NCI-H1930 (cell line): Measurements from ENCODE around the gene PLXDC2.

Experiments used
- DNase-seq, 2 experiments: peaks; one replicate each; lab custom pipeline; 2025; lab: John Stamatoyannopoulos, UW

Gene PLXDC2

GRCh38 chr10:20110125-20111100 lies 294.2 kb downstream of the PLXDC2 start:
- DNase-seq, result no peak

DNA sequence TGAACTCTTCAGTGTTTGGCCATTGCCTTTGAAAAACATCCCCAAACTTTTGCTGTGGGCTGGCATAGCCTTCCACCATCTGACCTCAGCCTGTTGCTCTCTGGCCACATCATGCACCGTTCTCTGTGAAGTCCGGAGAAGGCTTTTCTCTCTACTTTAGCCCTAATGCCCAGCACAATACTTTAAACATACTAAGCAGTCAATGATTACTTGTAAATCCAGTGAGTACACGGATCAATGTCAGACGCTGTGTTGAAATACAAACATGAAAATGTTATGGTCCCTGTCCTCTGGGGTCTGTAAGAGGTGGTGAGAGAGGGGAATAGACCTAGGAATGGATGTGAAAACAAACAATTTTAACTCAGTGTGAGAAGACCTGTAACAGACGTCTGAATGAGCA lies 297.9 kb downstream of the PLXDC2 start:
- DNase-seq, result no peak

DNA sequence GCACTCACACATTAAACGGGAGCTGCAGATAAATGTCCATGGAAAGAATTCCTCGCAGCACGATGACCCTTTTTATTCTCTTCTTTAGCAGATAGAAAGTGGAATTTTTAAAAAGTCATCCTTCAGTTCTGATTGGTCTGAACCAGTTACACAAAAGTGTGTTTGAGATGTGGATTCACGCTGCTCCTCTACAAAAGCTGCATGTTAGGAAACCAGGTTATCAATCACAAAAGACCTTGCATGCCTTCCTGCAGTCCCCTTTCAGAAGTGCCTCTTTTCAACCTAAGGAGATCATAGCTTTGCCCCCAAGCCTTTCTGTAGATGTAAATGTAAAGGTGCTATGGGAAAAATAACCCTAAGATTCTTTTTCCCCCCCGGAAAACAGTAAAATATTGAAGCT lies 299.7 kb downstream of the PLXDC2 start:
- no peak for DNase-seq

GRCh38 chr10:20117471-20117870 lies 301.2 kb downstream of the PLXDC2 start:
- no peak for DNase-seq

DNA sequence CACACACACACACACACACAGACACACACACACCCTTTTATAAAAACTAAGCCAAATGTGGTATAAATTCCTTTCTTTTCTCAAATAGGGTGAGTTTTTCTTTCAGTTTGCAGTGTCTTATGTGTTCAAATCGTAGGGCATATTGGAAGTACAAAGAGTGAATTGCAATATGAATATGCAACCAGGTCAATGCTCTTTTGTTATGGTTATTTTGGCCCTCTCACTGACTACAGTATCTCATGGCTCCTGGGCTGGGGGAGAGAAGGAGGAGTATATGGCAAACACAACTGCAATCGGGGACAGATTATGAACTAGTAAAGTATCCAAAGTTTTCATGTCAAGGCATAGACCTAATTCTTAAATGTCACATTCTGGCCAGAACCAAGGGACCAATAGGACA lies 301.9 kb downstream of the PLXDC2 start:
- DNase-seq, result no peak

DNA sequence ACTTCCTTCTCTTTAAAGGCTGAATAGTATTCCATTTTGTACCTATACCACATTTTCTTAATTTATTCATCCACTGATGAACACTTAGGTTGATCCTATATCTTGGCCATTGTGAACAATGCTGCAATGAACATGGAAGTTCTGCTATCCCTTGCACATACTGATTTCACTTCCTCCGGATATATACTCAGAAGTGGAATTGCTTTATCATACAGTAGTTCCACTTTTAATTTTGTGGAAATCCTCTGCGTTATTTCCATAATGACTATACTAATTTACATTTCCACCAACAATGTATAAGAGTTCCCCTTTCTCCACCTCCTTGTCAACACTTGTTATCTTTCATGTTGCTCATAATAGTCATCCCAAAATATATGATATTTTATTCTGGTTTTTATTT lies 312.6 kb downstream of the PLXDC2 start:
- DNase-seq, result no peak

DNA sequence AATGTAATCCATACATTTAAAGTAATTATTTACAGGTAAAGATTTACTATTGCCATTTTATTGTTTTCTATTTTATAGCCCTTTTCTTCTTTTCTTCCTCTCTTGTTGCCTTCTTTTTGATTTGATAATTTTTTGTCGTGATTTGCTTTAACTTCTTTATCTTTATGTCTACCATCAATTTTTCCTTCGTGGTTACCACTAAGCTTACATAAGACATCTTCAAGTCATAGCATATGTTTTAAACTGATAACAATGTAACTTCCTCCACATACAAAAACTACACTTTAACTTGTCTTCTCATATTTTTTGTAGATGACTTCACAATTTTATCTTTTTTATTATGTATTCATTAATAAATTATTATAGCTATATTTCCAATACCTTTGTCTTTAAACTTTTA lies 316.6 kb downstream of the PLXDC2 start:
- no peak for DNase-seq

DNA sequence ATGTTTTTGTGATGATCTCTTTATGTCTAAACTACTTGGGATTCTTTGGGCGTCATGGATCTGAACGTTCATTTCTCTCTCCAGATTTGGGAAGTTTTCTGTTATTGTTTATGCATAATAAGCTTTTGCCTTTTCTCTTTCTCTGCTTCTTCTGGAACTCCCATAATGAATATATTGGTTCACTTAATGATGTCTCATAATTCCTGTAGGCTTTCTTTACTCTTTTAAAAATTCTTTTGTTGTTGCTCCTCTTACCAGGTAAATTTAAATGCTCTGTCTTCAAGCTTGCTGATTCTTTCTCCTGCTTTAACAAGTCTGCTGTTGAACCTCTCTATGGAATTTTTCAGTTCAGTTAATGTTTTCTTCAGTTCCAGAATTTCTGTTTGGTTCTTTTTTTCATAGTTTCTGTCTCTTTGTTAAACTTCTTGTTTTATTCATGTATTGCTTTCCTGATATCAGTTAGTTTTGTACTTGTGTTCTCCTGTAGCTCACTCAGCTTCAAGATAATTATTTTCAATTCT lies 317.5 kb downstream of the PLXDC2 start:
- no peak for DNase-seq

GRCh38 chr10:20142311-20142710 lies 326.1 kb downstream of the PLXDC2 start:
- DNase-seq, result no peak

DNA sequence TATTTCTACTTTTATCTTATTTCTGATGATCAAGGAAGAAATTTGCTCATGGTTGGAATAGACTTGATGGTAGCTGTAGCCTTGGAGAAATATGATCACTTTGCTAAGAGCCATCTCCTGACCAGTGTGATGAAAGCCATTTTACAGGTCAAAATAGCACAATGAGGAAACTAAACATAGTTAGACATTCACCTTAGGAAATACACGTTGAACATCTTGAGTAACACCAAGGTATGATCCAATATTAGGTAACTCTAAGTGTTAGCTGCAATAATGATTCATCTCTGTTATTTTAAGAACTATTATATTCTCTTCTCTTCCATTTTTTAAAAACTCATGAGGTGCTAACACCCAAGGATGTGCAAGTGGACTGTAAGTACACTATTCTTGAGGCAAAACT lies 328.0 kb downstream of the PLXDC2 start:
- no peak for DNase-seq

DNA sequence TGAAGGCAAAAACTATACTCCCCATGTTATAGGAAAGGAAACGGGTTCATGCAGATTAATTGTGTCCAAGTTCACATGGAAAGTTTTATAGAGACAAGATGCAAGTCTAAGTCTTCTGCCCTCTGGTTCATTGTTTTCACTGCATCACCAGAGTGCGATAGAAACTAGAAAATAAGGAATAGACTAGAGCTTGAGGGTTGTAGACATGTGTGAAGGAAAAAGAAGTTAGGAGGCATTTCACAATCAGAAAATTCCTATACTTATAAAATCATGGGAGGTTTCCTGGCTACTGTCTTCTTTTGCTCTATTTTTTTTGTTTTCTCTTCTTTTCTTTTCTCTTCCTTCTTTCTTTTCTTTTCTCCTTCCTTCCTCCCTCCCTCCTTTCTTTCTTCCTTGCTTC lies 329.8 kb downstream of the PLXDC2 start:
- no peak for DNase-seq

DNA sequence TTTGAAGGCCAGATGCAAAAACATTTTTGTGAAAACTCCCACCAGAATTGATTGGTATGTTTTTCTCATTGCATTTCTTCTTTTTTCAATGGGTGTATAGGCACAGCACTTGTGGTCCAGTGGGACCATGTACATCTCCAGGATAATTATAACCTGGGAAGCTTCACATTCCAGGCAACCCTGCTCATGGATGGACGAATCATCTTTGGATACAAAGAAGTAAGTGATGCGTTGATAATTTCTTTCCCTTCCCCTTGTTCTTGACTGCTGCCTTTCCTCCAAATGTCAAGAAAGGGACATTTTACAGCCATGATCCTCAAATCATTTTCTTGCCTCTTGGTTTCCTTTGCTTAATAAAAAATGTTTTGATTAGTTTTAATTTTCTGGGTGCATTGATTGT lies 331.5 kb downstream of the PLXDC2 start:
- no peak for DNase-seq

GRCh38 chr10:20156511-20156910 lies 340.3 kb downstream of the PLXDC2 start:
- DNase-seq, result no peak

- DNase-seq, result no peak
These were observed 341.1 kb downstream of the PLXDC2 start for GRCh38 chr10:20157314-20157713.

- DNase-seq, result no peak
These were observed 341.9 kb downstream of the PLXDC2 start for GRCh38 chr10:20158086-20158485.

DNA sequence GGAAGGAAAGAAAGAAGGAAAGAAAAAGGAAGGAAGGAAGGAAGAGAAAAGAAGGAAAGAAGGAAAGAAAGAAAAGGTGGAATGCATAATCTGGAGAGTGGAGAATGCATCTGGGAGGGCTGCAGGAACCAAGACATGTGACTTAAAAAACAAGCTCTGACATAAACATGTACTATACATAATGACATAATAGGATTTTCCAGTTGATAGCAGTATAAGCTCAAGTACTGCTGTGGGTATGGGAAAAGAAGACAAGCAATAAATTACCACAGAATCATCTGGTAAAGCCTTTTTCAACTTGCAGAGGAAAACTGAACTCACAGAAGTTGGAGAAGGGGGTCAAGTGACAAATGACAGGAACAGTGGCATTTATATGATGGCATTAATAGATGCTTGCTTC lies 345.9 kb downstream of the PLXDC2 start:
- DNase-seq, result no peak

DNA sequence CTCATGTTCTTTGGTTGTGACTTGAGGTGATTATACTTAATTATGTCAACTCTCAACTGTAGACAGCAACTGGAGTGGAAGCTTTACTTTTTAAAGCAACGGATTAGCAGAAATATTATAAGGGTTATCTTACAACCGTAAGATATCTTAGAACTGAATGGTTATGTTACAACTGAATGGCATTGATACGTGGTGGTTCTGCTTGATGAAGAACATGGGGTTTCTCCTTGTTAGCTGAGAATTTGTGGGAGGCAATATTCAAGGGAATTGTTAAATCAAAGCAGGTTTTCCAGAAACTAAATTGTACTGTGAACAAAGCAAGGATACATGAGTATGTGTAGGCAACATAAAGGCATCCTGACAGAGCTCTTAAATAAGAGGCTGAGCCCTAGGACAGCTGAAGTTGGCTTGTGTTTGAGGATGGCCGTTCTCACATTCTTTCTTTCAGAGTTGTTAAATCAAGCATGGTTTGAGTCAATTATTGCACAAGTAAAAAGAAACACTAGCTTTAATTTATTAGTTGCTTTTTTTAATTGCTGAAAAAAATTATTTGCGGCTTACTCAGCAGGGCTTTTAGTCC lies 350.0 kb downstream of the PLXDC2 start:
- no peak for DNase-seq

DNA sequence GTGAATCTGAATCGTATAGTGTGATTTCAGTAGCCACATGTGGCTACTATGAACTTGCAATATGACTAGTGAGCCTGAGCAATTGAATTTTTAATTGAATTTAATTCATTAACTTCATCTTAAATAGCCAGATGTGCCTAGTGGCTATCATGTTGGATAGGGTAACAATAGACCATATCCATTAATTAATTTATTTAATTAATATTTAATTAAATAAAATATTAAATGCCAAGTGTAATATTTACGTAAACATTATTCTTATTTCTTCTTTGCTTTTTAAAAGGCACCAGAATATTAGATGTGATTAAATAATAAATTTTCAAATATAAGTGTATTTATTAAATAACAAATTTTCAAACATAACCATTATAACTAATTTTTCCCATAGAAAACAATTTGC lies 354.4 kb downstream of the PLXDC2 start:
- no peak for DNase-seq

DNA sequence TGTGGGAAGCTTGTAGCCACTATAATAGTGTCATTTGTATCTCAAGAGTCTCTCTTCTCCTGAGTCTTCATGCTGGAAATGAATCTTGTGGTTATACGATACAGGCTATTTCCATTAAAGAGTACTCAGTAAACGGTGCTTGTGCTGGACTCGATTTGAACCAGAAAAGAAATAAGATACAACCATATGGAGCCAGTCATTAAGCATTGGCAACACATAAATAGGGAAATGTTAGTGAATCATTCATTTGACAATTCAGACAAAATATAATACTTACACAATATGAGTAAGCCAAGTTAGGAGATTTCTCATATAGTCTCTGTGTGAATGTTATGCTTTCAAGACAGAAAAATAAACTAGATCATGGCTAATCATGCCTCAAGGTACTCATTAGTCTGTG lies 356.8 kb downstream of the PLXDC2 start:
- no peak for DNase-seq

- DNase-seq, result no peak
These were observed 359.5 kb downstream of the PLXDC2 start for GRCh38 chr10:20175719-20176118.

DNA sequence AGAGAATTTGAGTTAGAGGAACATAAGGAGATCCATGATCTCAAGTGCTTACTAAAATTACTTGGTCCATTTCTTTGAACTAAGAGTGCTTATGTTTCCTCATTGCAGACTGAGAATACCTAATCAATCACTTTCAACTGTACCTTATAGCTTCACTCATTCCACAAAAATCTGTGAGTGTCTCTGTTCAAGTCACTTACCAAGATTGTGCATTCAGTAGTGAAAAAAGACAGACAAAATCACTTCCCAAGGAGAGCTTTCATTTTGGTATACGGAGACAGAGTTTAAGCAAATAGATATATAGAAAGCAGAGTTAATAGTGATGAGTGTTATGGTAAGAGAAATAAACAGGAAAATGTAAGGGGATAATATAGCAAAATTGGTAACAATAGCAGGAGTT lies 364.5 kb downstream of the PLXDC2 start:
- no peak for DNase-seq

- DNase-seq, result no peak
These were observed 365.2 kb downstream of the PLXDC2 start for GRCh38 chr10:20181434-20181833.

GRCh38 chr10:20185116-20185515 lies 368.9 kb downstream of the PLXDC2 start:
- no peak for DNase-seq
